Epithelial cell of proximal tubule (primary cell): ENCODE results near the gene HHIP. TPM values are rescaled to one million over a fixed set of nuclear protein-coding genes. Genes with fewer than 3 reads are reported as not detected.

ENCODE experiments used
- DNase-seq: peaks from one replicate; pipeline ENCODE4 v3.0.0-alpha.2; 2011; ENCODE audit warnings: low read depth
- H3K4me3 ChIP-seq: 2 replicates; pipeline ENCODE4 v1.5.1; 2011; ENCODE audit warnings: low read depth, mild to moderate bottlenecking, low read length
- total RNA-seq: library from RNA; depleted of rRNA; stranded (reverse); fragments of >200 nt; gene quantifications from 2 replicates; pipeline ENCODE4 v1.2.3, GENCODE V29; 2015
- TF ChIP-seq, protein P1 (sequence below): conservative IDR thresholded peaks from 2 replicates; pipeline ENCODE4 v1.5.1; 2012; ENCODE audit warnings: low read depth, mild to moderate bottlenecking, low read length

The HHIP gene
- total RNA-seq, 1 donor from 2014 or later = 0.92 TPM

DNA sequence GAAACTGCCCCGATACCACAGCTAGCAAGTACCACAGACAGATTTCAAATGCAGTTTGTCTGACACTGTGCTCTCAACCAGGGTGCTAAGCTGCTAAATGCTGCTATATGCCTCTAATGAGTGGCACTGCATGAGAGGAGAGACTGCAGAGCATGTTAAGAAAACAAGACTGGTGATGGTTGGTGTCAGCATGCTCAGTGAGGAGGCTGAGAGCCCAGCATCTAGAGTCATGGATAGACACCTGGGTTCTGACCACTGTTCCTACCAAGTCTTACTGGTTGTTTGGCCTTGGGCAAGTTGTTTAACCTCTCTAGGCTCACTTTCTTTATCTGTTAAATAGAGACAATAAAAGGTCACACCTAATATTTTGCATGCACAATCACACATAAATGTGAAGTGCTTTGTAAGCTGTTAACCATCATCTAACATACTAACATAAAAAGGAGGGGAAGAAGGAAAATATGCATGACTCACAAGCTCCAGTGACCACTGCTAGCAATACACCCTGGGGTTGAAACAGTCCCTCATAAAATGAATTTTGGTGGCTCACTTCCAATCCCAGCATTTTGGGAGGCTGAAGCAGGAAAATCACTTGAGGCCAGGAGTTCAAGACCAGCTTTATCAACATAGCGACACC is 20.7 kb downstream of the HHIP start:
- H3K4me3 ChIP-seq = no peak overlapping the region
- TF ChIP-seq, protein P1, sequence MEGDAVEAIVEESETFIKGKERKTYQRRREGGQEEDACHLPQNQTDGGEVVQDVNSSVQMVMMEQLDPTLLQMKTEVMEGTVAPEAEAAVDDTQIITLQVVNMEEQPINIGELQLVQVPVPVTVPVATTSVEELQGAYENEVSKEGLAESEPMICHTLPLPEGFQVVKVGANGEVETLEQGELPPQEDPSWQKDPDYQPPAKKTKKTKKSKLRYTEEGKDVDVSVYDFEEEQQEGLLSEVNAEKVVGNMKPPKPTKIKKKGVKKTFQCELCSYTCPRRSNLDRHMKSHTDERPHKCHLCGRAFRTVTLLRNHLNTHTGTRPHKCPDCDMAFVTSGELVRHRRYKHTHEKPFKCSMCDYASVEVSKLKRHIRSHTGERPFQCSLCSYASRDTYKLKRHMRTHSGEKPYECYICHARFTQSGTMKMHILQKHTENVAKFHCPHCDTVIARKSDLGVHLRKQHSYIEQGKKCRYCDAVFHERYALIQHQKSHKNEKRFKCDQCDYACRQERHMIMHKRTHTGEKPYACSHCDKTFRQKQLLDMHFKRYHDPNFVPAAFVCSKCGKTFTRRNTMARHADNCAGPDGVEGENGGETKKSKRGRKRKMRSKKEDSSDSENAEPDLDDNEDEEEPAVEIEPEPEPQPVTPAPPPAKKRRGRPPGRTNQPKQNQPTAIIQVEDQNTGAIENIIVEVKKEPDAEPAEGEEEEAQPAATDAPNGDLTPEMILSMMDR = no peak
- DNase-seq = peak; percentile 23

DNA sequence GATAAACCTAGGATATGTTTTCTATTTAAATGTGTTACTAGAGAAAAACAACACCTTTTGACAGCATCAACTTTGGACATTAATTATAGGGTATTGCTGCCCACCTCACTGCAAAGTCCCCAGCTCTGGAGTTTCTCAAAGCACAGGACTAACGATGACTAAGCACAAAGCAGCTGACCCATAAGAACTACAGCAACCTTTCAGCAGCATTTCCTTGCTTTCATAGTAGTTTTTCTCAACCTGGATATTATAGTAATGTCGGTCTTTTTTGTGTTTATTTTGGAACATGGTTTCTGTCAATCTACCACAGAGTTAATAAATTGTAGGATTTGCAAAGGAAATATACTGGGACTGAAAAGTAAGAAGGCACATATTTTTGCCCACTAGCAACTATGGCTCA is 21.5 kb downstream of the HHIP start:
- TF ChIP-seq, protein P1 = no peak
- no peak overlapping the region for H3K4me3 ChIP-seq
- peak; percentile 37 for DNase-seq

DNA sequence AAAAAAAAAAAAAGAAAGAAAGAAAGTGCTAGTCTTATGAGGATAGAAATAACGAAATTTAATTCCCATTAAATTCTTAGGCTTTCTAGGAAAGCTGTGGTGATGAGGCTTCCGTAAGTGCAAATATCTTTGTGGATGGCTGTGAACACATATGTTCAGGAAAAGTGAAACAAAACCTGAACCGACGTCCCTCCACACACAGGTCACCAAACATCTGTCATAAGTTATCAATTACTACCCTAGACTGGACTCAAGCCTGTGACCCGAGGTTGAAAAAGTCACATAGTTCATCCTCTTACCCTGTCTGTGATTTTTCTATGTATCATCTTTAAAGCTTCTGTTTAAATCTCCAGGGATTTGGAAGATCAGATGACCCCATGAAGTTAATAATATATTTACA is 24.8 kb downstream of the HHIP start:
- TF ChIP-seq, protein P1 = no peak
- DNase-seq = no peak
- no peak overlapping the region for H3K4me3 ChIP-seq

DNA sequence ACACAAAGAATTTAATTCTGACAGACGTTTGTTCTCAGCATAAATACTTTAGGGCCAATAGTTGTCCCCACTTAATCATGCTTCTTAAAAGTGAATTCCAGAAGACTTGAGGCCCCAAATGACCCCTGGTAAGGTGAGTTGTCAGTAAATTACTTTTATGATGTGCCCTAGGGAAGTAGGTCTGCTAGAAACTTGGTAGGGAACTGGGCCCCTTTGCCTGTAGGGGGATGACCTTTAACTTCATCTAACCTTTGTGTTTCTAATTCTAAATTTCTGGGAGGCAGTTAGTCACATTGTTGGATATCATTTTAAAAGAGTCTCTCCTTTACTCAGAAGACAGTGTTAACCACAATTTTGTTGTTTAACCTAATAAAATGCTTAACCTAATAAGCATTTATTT is 28.8 kb downstream of the HHIP start:
- H3K4me3 ChIP-seq = no peak overlapping the region
- TF ChIP-seq, protein P1 = no peak
- DNase-seq = no peak

DNA sequence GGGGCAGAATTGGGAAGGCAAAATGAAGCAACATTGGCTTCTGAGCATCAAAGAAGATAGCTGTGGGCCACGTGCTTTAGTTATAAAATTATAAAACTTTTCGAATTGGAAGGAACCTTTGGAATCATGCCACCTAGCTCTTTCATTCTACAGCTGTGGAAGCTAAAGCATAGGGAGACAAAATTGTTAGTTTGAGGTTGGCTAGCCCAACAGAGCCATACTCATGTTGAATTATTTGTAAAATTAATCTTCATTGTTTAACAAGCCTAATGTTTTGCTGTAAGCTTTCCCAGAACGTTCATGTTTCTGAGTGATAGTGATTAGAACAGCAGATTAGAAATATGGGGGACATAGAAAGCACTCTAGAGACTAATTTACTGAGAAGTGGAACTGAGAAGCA is 35.9 kb downstream of the HHIP start:
- H3K4me3 ChIP-seq = no peak overlapping the region
- TF ChIP-seq, protein P1 = no peak
- DNase-seq = no peak

DNA sequence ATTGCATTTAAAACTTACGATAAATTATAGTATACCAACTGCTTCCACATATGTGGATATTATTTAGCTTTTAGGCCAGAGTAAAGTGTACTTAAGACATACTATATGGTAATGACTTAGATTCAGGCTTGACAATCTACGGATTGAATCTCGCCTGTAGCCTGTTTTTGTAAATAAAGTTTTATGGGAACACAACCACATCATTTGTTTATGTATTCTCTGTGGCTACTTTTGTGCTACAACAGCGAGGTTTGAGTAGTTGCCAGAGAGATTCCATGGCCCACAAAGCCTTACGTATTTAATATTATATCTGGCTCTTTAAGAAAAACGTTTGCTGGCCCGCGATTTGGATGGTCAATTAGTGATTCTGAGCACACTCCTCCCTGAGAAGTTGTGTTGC is 37.6 kb downstream of the HHIP start:
- TF ChIP-seq, protein P1 = no peak
- DNase-seq = no peak
- no peak overlapping the region for H3K4me3 ChIP-seq

DNA sequence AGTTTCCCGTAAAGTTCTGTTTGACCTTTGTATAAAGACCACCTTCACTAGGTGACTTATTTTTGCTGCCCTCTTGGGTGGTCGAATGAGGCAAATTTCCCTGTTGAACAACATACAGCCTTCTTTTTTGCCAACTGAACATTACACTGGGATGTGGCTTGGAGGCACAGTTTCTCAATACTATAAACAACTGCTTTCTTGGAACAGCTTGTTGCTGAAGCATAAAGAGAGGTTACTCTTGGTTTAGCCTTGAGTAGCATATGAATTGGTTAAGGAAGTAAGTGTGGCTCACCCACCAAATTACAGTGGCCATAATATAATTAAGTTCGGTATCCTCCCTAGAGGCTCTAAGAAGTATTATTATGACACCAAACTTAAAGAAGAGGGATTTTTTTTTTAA is 40.0 kb downstream of the HHIP start:
- H3K4me3 ChIP-seq = no peak overlapping the region
- DNase-seq = no peak
- TF ChIP-seq, protein P1 = no peak
